ENCODE measurements around the gene ZNF219.

The ZNF219 gene

DNA sequence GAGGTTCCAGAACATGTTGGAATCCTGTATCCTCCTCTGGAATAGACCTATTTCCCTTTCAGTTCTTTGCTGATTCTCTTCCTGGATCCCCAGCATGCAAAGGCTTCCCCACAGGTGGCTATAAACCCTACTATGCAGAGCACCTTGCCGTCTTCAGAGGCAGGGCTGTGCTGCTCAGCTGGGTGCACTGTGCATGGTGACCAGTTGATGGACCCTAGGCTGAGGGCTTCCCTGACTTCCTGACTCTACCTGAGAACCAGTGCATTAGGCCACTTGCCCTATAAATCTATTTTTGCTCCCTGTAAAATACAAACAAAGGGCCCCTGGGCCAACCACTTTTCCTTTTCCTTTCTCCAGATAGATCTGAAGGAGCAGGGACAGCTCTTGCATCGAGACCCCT lies 14.1 kb downstream of the ZNF219 start:
- no peak for DNase-seq (ENCODE audit: low read depth)
- H3K4me3 ChIP-seq (ENCODE audit: control insufficient read depth, low read depth, low read length): no peak overlapping the region
- TF ChIP-seq CTCF (IDR thresholded peaks at IDR 0.05; ENCODE audit: control insufficient read depth, insufficient read depth, low read depth, low read length, missing control alignments): no peak

DNA sequence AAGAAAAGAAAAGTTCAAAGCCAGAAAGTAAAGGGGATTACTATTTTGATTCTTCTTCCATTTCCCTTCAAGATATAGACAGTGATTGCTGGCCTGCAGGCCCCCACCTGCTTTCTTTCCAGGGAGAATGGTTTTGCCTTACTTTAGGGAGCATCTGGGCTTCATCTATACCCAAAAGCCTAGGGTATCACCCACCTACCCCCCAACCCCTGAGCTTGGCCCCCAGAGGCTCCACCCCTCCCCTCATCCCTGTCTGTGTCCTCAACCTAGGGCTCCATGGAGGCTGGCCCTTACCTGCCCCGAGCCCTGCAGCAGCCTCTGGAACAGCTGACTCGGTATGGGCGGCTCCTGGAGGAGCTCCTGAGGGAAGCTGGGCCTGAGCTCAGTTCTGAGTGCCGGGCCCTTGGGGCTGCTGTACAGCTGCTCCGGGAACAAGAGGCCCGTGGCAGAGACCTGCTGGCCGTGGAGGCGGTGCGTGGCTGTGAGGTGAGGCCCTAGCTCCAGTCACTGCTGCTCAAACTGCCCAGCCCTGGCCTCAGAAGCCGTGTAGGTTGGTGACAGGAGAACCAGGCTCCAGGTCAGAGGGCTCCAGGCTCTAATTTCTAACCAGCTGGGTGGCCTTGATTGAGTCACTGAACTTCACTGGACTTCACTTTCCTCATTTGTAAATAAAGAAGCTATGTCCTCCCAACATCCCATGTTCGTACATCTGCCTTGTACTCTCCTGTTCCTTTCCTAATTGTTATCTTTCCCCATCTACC lies 14.7 kb downstream of the ZNF219 start:
- no peak for DNase-seq (ENCODE audit: low read depth)
- no peak overlapping the region for H3K4me3 ChIP-seq (ENCODE audit: control insufficient read depth, low read depth, low read length)

GRCh38 chr14:21081521-21082142 lies 16.8 kb downstream of the ZNF219 start:
- DNase-seq (ENCODE audit: low read depth): no peak

More for the DNA sequence above, 14.7 kb downstream of the ZNF219 start:
- TF ChIP-seq CTCF (IDR thresholded peaks at IDR 0.05; ENCODE audit: control insufficient read depth, insufficient read depth, low read depth, low read length, missing control alignments): no peak

GRCh38 chr14:21078726-21079125 lies 19.7 kb downstream of the ZNF219 start:
- H3K4me3 ChIP-seq (ENCODE audit: control insufficient read depth, low read depth, low read length): no peak overlapping the region
- TF ChIP-seq CTCF (IDR thresholded peaks at IDR 0.05; ENCODE audit: control insufficient read depth, insufficient read depth, low read depth, low read length, missing control alignments): no peak
- no peak for DNase-seq (ENCODE audit: low read depth)

More at GRCh38 chr14:21081521-21082142, 16.8 kb downstream of the ZNF219 start:
- no peak for TF ChIP-seq CTCF (IDR thresholded peaks at IDR 0.05; ENCODE audit: control insufficient read depth, insufficient read depth, low read depth, low read length, missing control alignments)
- no peak overlapping the region for H3K4me3 ChIP-seq (ENCODE audit: control insufficient read depth, low read depth, low read length)

GRCh38 chr14:21078287-21078686 lies 20.2 kb downstream of the ZNF219 start:
- TF ChIP-seq CTCF (IDR thresholded peaks at IDR 0.05; ENCODE audit: control insufficient read depth, insufficient read depth, low read depth, low read length, missing control alignments): no peak
- H3K4me3 ChIP-seq (ENCODE audit: control insufficient read depth, low read depth, low read length): no peak overlapping the region
- no peak for DNase-seq (ENCODE audit: low read depth)

- no peak overlapping the region for H3K4me3 ChIP-seq (ENCODE audit: control insufficient read depth, low read depth, low read length)
- no peak for DNase-seq (ENCODE audit: low read depth)
- no peak for TF ChIP-seq CTCF (IDR thresholded peaks at IDR 0.05; ENCODE audit: control insufficient read depth, insufficient read depth, low read depth, low read length, missing control alignments)
Measured at GRCh38 chr14:21077672-21078071, 20.8 kb downstream of the ZNF219 start.

Data from AG09309 (cell line).